GM12891 (cell line): ENCODE data around the gene PKD1L1.

Experiments
- PAX5 ChIP-seq: IDR thresholded peaks from 2 replicates; pipeline ENCODE4 v1.6.1; 2011; ENCODE audit warnings: low read length, moderate library complexity, mild to moderate bottlenecking; ENCODE audit not compliant: insufficient read depth, severe bottlenecking
- POLR2A ChIP-seq: IDR thresholded peaks from 2 replicates; pipeline ENCODE4 v1.6.1; 2011; ENCODE audit warnings: low read depth, low read length, control low read depth
- POLR2AphosphoS5 ChIP-seq: IDR thresholded peaks from 2 replicates; pipeline ENCODE4 v1.6.1; 2011; ENCODE audit warnings: low read depth, low read length, control low read depth

- TF ChIP-seq POLR2AphosphoS5, result no peak
- TF ChIP-seq POLR2A, result no peak
- no peak for TF ChIP-seq PAX5
These were observed 59.6 kb downstream of the PKD1L1 start for GRCh38 chr7:47888371-47889265.
